Endothelial cell of umbilical vein (primary cell): ENCODE results near the gene PHEX. TPM values are rescaled to one million over a fixed set of nuclear protein-coding genes. Genes with fewer than 3 reads are reported as not detected.

Experiments
- BruUV-seq: library from RNA; stranded (reverse); fragments of 400-500 nt; replicated peaks from 2 replicates; lab custom pipeline; 2021; lab: Mats Ljungman, UMichigan
- CTCF ChIA-PET: fragments of 300-600, 350-600 bp; sonication (Branson Sonifier 250); formaldehyde crosslinking; loops from one replicate; lab custom pipeline; 2021; ENCODE audit warnings: antibody characterized with exemption, inconsistent platforms; lab: Charles Lee
- POLR2A ChIA-PET: fragments of 300-600, 350-600 bp; sonication (Branson Sonifier 250); formaldehyde crosslinking; loops from one replicate; lab custom pipeline; 2021; ENCODE audit warnings: antibody characterized with exemption, inconsistent platforms; lab: Charles Lee
- DNase-seq: peaks from one replicate; pipeline ENCODE4 v3.0.0-alpha.2; 2011; ENCODE audit warnings: low read depth, low spot score
- FAIRE-seq: peaks from 2 replicates; lab custom pipeline; 2011; peaks lifted over from hg19 to GRCh38; lab: Jason Lieb, UNC
- H2AFZ ChIP-seq: 2 replicates; pipeline ENCODE4 v1.6.0; 2012; ENCODE audit warnings: low read depth, low read length, control low read depth, inconsistent platforms
- H3K27ac ChIP-seq: 2 replicates; pipeline ENCODE4 v1.5.1; 2011; ENCODE audit warnings: low read depth, mild to moderate bottlenecking, control low read depth, low read length, moderate library complexity; ENCODE audit not compliant: insufficient read depth
- H3K27me3 ChIP-seq, 2 experiments: 2 replicates each; pipeline versions ENCODE4 v1.6.0 to v1.6.1; 2011; ENCODE audit warnings: low read length in 2 of 2, mixed read lengths in 1 of 2; ENCODE audit not compliant: control insufficient read depth in 2 of 2, insufficient read depth in 2 of 2
- H3K36me3 ChIP-seq, 2 experiments: 2 replicates in 1 of 2; 3 replicates in 1 of 2; pipeline ENCODE4 v1.5.1; 2011; ENCODE audit warnings: low read length in 2 of 2, mild to moderate bottlenecking in 1 of 2, moderate library complexity in 1 of 2; ENCODE audit not compliant: control insufficient read depth in 2 of 2, insufficient read depth in 2 of 2; ENCODE audit errors: extremely low read depth in 1 of 2
- H3K4me1 ChIP-seq: 3 replicates; pipeline ENCODE4 v1.5.1; 2011; ENCODE audit warnings: mild to moderate bottlenecking, low read length; ENCODE audit not compliant: control insufficient read depth, insufficient read depth; ENCODE audit errors: extremely low read depth
- H3K4me2 ChIP-seq: 2 replicates; pipeline ENCODE4 v1.6.1; 2011; ENCODE audit warnings: low read length, control low read depth, mixed read lengths; ENCODE audit not compliant: insufficient read depth
- H3K4me3 ChIP-seq, 3 experiments: fragments of 200-600 bp in 1 of 3; sonication (generic), shearing (Covaris generic) in 1 of 3; replicated peaks in 1 of 3; 2 replicates each; pipeline ENCODE4 v1.5.1; 2011 to 2016; ENCODE audit warnings: control low read depth in 3 of 3, low read length in 3 of 3, mild to moderate bottlenecking in 2 of 3, inconsistent platforms in 1 of 3, low read depth in 1 of 3, moderate library complexity in 1 of 3; ENCODE audit not compliant: insufficient read depth in 1 of 3
- H3K79me2 ChIP-seq: 2 replicates; pipeline ENCODE4 v1.6.0; 2012; ENCODE audit warnings: low read length, inconsistent platforms; ENCODE audit not compliant: control insufficient read depth, insufficient read depth
- H3K9ac ChIP-seq: replicated peaks from 2 replicates; pipeline ENCODE3; 2011; ENCODE audit warnings: low read length, control low read depth; ENCODE audit not compliant: insufficient read depth; ENCODE audit errors: extremely low read depth
- H3K9me1 ChIP-seq: replicated peaks from 3 replicates; pipeline ENCODE4 v1.6.0; 2011; ENCODE audit warnings: mild to moderate bottlenecking, low read length; ENCODE audit not compliant: control insufficient read depth, insufficient read depth; ENCODE audit errors: extremely low read depth
- H3K9me3 ChIP-seq: replicated peaks from 2 replicates; pipeline ENCODE4 v1.5.1; 2012; ENCODE audit warnings: low read length, inconsistent platforms; ENCODE audit not compliant: control insufficient read depth, insufficient read depth
- H4K20me1 ChIP-seq: replicated peaks from 2 replicates; pipeline ENCODE3; 2011; ENCODE audit warnings: mild to moderate bottlenecking, low read length; ENCODE audit not compliant: control insufficient read depth, insufficient read depth; ENCODE audit errors: extremely low read depth
- EZH2 ChIP-seq: IDR thresholded peaks from 2 replicates; pipeline ENCODE4 v1.6.1; 2012; ENCODE audit warnings: borderline replicate concordance, low read depth, mild to moderate bottlenecking, moderate library complexity, low read length, inconsistent platforms; ENCODE audit not compliant: severe bottlenecking
- FOS ChIP-seq: IDR thresholded peaks from 2 replicates; pipeline ENCODE4 v1.6.1; 2011; ENCODE audit warnings: mild to moderate bottlenecking, low read length, moderate library complexity, borderline replicate concordance; ENCODE audit not compliant: insufficient read depth
- GATA2 ChIP-seq: IDR thresholded peaks from 2 replicates; pipeline ENCODE4 v1.7.0; 2011; ENCODE audit warnings: low read depth, mild to moderate bottlenecking, moderate library complexity, mixed read lengths, low read length; ENCODE audit not compliant: insufficient read length, insufficient read depth
- JUN ChIP-seq: IDR thresholded peaks from 2 replicates; pipeline ENCODE4 v1.6.1; 2011; ENCODE audit warnings: borderline replicate concordance, low read depth; ENCODE audit not compliant: insufficient read length, insufficient read depth
- MYC ChIP-seq: IDR thresholded peaks from one replicate; pipeline ENCODE4 v1.6.1; 2011; ENCODE audit warnings: mild to moderate bottlenecking, low read depth, low read length
- POLR2A ChIP-seq: IDR thresholded peaks from 2 replicates; pipeline ENCODE4 v1.6.1; 2012; ENCODE audit warnings: low read depth, mild to moderate bottlenecking, control low read depth, low read length
- dilution Hi-C: fragments of 300-500 bp; cut with MboI; formaldehyde crosslinking; loops from one replicate; pipeline ENCODE4 v1.15.0; 2019; ENCODE audit warnings: low sequenced_read_pairs; ENCODE audit not compliant: extremely low pct_ligation_motif_present
- intact Hi-C: fragments of 100-400 bp; cut with micrococcal nuclease; formaldehyde crosslinking; loops from one replicate; pipeline ENCODE4 v1.10.0; 2022
- polyA plus RNA-seq, 4 experiments: library from polyadenylated mRNA; depleted of rRNA in 3 of 4; stranded (reverse) in 3 of 4; unstranded in 1 of 4; fragments of >200 nt; gene quantifications; 2 replicates each; pipeline versions ENCODE4 v1.2.1 to v1.2.3, GENCODE V29; 2011 to 2012; ENCODE audit warnings: missing spikeins in 1 of 4
- total RNA-seq: library from RNA; stranded (reverse); gene quantifications from 2 replicates; pipeline ENCODE4 v1.2.3, GENCODE V29; 2021
- TF ChIP-seq, protein P1 (sequence below): IDR thresholded peaks from 2 replicates; pipeline ENCODE4 v1.6.1; 2011; ENCODE audit not compliant: insufficient read depth, insufficient read length
- TF ChIP-seq, protein P2 (sequence below), 2 donors: IDR thresholded peaks; 1 replicate in 1 of 2; 2 replicates in 1 of 2; pipeline ENCODE4 v1.5.1; 2011; ENCODE audit warnings: low read length in 2 of 2, mild to moderate bottlenecking in 2 of 2, moderate library complexity in 2 of 2, control low read depth in 1 of 2, inconsistent platforms in 1 of 2, low read depth in 1 of 2; ENCODE audit not compliant: insufficient read depth in 1 of 2; ENCODE audit errors: extremely low read depth in 1 of 2

The PHEX gene
- total and polyA plus RNA-seq, 2 donors (not counting 3 experiments of a cell fraction or from before 2014, with no cell fraction given), result 0.07 to 0.44 TPM

DNA sequence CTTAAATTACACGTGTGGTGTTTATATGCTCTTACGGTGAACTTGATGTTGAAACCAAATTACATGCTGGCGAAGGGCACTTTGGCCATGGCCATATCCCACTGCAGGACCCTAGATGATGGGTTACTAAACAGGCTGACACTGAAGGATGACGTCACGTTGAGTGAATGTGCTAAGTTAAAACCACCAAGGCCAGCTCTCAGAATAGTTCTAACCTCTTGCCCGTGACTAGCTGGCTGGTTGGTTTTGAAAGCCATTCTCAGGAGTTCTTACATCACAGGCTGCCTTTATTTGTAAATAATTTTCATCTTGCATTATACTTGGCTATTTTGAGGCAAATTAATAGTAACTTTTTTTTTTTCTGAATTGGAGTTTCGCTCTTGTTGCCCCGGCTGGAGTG, 41.3 kb upstream of the PHEX start:
- DNase-seq (no peak), FAIRE-seq (no peak)
- BruUV-seq, result no TSS peak
- no peak overlapping the region for H3K4me2 ChIP-seq
- H4K20me1 ChIP-seq, result no peaks in the 10 kb centered on the region
- H3K27ac ChIP-seq, result no peak overlapping the region
- no peak overlapping the region for H3K9ac ChIP-seq
- no peaks in the 10 kb centered on the region for H3K79me2 ChIP-seq
- CTCF ChIA-PET, result no interaction called here
- H3K36me3 ChIP-seq, result peaks cover 7 to 8% of the 10 kb centered on the region in 2 experiments
- no peaks in the 10 kb centered on the region for H3K4me1 ChIP-seq
- intact Hi-C loops (no loop called here), dilution Hi-C loops (no loop called here)
- TF ChIP-seq JUN (no peak), POLR2A (no peak), FOS (no peak), EZH2 (no peak), GATA2 (no peak), MYC (no peak)
- TF ChIP-seq, protein P1, sequence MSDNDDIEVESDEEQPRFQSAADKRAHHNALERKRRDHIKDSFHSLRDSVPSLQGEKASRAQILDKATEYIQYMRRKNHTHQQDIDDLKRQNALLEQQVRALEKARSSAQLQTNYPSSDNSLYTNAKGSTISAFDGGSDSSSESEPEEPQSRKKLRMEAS, result no peak
- TF ChIP-seq, protein P2, sequence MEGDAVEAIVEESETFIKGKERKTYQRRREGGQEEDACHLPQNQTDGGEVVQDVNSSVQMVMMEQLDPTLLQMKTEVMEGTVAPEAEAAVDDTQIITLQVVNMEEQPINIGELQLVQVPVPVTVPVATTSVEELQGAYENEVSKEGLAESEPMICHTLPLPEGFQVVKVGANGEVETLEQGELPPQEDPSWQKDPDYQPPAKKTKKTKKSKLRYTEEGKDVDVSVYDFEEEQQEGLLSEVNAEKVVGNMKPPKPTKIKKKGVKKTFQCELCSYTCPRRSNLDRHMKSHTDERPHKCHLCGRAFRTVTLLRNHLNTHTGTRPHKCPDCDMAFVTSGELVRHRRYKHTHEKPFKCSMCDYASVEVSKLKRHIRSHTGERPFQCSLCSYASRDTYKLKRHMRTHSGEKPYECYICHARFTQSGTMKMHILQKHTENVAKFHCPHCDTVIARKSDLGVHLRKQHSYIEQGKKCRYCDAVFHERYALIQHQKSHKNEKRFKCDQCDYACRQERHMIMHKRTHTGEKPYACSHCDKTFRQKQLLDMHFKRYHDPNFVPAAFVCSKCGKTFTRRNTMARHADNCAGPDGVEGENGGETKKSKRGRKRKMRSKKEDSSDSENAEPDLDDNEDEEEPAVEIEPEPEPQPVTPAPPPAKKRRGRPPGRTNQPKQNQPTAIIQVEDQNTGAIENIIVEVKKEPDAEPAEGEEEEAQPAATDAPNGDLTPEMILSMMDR (IDR thresholded peaks at IDR 0.05; ENCODE audit: extremely low read depth in 1 of 2, insufficient read depth in 1 of 2, low read depth in 1 of 2, low read length in 2 of 2), result no peak
- H2AFZ ChIP-seq, result no peak overlapping the region
- no peaks in the 10 kb centered on the region for H3K9me1 ChIP-seq
- no peaks in the 10 kb centered on the region for H3K27me3 ChIP-seq
- H3K4me3 ChIP-seq, result no peak overlapping the region
- no peaks in the 10 kb centered on the region for H3K9me3 ChIP-seq
- POLR2A ChIA-PET, result no interaction called here
